ENCODE measurements around the gene YIF1A. TPM values are rescaled to one million over a fixed set of nuclear protein-coding genes. Genes with fewer than 3 reads are reported as not detected.

The YIF1A gene
- total RNA-seq, 2 donors from 2014 or later = 65.4 to 155 TPM

DNA sequence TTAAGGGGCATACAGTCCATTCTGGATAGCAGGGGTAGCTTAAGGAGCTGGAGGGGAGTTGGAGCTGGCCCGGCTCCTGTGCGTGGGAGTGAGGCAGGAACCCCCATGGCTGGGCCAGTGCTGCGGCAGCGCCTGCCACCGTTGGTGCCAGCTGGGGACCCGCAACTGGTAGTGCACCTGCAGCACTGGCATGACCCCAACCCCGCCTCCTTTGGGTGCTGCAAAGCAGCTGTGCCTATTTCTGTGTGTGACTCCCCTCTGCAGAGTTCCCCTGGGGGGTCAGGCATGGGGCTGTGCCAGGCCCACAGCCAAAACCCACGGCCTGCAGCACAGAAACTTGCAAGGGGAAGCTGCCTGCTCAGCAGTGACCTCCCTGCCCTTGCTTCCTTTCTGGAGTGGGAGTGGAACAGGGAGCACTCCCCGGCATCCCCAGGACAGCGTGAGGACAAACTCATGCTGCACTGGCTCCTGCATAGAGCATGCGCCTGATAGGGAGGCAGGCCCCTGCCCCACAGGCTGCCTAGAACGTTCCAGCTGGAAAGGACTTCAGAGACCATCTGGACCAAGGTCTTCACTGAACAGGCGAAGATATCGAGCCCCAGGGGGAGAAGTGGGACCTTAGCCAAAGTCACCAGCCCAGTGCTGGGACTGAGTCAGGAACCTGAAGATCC is 46.7 kb downstream of the YIF1A start:
- no peak for ATAC-seq (ENCODE audit: insufficient number of reproducible peaks, low FRiP score, low read depth)

GRCh38 chr11:66240781-66241136 is 48.2 kb downstream of the YIF1A start:
- Histone ChIP-seq H3K27me3 (replicated peaks; ENCODE audit: insufficient read depth) (no peaks in the 10 kb centered on the region), H3K4me3 (no peak overlapping the region), H3K27ac (no peak overlapping the region), H3K4me1 (ENCODE audit: control insufficient read depth in 1 of 2, low read depth in 2 of 2) (no peaks in the 10 kb centered on the region), H3K9me3 (no peaks in the 10 kb centered on the region), H3K36me3 (peaks cover 43% of the 10 kb centered on the region)
- no peak for ATAC-seq (ENCODE audit: insufficient number of reproducible peaks, low FRiP score, low read depth)
- no peak for TF ChIP-seq CTCF (IDR thresholded peaks at IDR 0.05)
- no peak for DNase-seq (ENCODE audit: low spot score)

More for the DNA sequence above, 46.7 kb downstream of the YIF1A start:
- no peak for DNase-seq (ENCODE audit: low spot score)
- no peaks in the 10 kb centered on the region for H3K27me3 ChIP-seq (replicated peaks; ENCODE audit: insufficient read depth)
- no peak overlapping the region for H3K27ac ChIP-seq
- H3K36me3 ChIP-seq = peaks cover 36% of the 10 kb centered on the region
- no peaks in the 10 kb centered on the region for H3K9me3 ChIP-seq
- H3K4me3 ChIP-seq = no peak overlapping the region
- no peak for TF ChIP-seq CTCF (IDR thresholded peaks at IDR 0.05)
- no peaks in the 10 kb centered on the region for H3K4me1 ChIP-seq (ENCODE audit: control insufficient read depth in 1 of 2, low read depth in 2 of 2)

DNA sequence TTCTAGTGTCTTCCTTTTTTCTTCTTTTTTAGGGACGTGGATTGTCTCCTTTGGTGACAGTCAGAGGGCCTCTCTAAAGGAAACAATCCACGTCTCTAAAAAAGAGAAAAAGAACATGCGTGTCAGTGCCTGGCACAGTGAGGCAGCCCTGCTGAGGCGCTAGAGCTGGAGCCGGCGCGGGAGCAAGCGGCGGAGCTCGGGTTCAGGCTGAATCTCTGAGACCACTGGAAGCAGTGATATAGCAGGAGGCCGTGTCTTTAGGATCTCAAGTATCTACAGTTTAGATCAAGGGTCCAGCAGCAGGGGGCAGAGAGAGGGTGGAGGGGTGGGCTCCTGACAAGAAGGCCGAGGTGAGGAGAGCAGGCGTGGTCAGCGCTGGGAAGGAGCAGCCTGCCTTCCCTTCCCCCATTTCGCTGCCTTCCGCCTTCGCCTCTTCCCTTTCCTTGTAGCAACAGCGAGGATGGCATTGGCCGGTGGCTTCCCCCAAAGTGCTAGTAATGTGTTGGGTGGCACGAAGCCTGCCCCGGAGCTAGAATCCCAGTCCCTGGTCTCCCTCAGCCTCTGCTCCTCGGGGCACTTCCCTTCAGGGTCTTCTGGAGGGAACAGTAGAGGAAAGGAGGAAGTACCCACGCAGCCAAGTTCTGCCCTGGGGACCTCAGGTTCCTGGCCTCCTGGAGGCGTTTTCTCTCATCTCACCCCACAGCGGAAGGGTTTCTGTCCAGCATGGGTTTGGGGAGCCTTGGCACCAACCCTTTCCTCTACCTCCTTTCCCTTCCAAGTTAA is 48.8 kb downstream of the YIF1A start:
- no peak overlapping the region for H3K27ac ChIP-seq
- H3K4me3 ChIP-seq = no peak overlapping the region
- H3K36me3 ChIP-seq = peaks cover 49% of the 10 kb centered on the region
- DNase-seq (ENCODE audit: low spot score) = no peak
- H3K27me3 ChIP-seq (replicated peaks; ENCODE audit: insufficient read depth) = no peaks in the 10 kb centered on the region
- TF ChIP-seq CTCF (IDR thresholded peaks at IDR 0.05) = no peak
- ATAC-seq (ENCODE audit: insufficient number of reproducible peaks, low FRiP score, low read depth) = no peak
- H3K9me3 ChIP-seq = no peaks in the 10 kb centered on the region
- no peaks in the 10 kb centered on the region for H3K4me1 ChIP-seq (ENCODE audit: control insufficient read depth in 1 of 2, low read depth in 2 of 2)

GRCh38 chr11:66239511-66239910 is 49.4 kb downstream of the YIF1A start:
- H3K27me3 ChIP-seq (replicated peaks; ENCODE audit: insufficient read depth) = no peaks in the 10 kb centered on the region
- no peak for DNase-seq (ENCODE audit: low spot score)
- TF ChIP-seq CTCF (IDR thresholded peaks at IDR 0.05) = no peak
- no peak overlapping the region for H3K27ac ChIP-seq
- no peak for ATAC-seq (ENCODE audit: insufficient number of reproducible peaks, low FRiP score, low read depth)
- H3K4me1 ChIP-seq (ENCODE audit: control insufficient read depth in 1 of 2, low read depth in 2 of 2) = no peaks in the 10 kb centered on the region
- no peak overlapping the region for H3K4me3 ChIP-seq
- H3K9me3 ChIP-seq = no peaks in the 10 kb centered on the region
- peaks cover 51% of the 10 kb centered on the region for H3K36me3 ChIP-seq

- ATAC-seq (ENCODE audit: insufficient number of reproducible peaks, low FRiP score, low read depth) = no peak
- Histone ChIP-seq H3K27ac (no peak overlapping the region), H3K4me3 (no peak overlapping the region), H3K27me3 (replicated peaks; ENCODE audit: insufficient read depth) (no peaks in the 10 kb centered on the region), H3K4me1 (ENCODE audit: control insufficient read depth in 1 of 2, low read depth in 2 of 2) (no peaks in the 10 kb centered on the region), H3K9me3 (no peaks in the 10 kb centered on the region), H3K36me3 (peaks cover 56% of the 10 kb centered on the region)
- no peak for TF ChIP-seq CTCF (IDR thresholded peaks at IDR 0.05)
- DNase-seq (ENCODE audit: low spot score) = no peak
These were observed 50.0 kb downstream of the YIF1A start for GRCh38 chr11:66238786-66239413.
